Fibroblast of mammary gland (primary cell): Measurements from ENCODE around the gene GMPR.

Source experiments
- DNase-seq: peaks from one replicate; pipeline ENCODE4 v3.0.0-alpha.2; 2010; ENCODE audit warnings: low read depth
- H3K4me3 ChIP-seq: 2 replicates; pipeline ENCODE4 v1.5.1; 2011; ENCODE audit warnings: low read depth, mild to moderate bottlenecking, low read length, moderate library complexity; ENCODE audit not compliant: control insufficient read depth
- CTCF ChIP-seq: conservative IDR thresholded peaks from 2 replicates; pipeline ENCODE4 v1.5.1; 2011; ENCODE audit warnings: low read depth, low read length, inconsistent platforms; ENCODE audit not compliant: control insufficient read depth, insufficient read depth

The GMPR gene

GRCh38 chr6:16291739-16292138 lies 53.4 kb downstream of the GMPR start:
- no peak for DNase-seq
- no peak overlapping the region for H3K4me3 ChIP-seq
- TF ChIP-seq CTCF = no peak

- no peak for DNase-seq
- H3K4me3 ChIP-seq = no peak overlapping the region
- TF ChIP-seq CTCF = no peak
These were observed 54.0 kb downstream of the GMPR start for GRCh38 chr6:16292432-16292831.

- H3K4me3 ChIP-seq = no peak overlapping the region
- no peak for TF ChIP-seq CTCF
- no peak for DNase-seq
These were observed 54.6 kb downstream of the GMPR start for GRCh38 chr6:16292942-16293341.

- no peak for DNase-seq
- no peak overlapping the region for H3K4me3 ChIP-seq
- no peak for TF ChIP-seq CTCF
These were observed 56.0 kb downstream of the GMPR start for GRCh38 chr6:16294371-16294770.

GRCh38 chr6:16295060-16295459 lies 56.7 kb downstream of the GMPR start:
- TF ChIP-seq CTCF = no peak
- H3K4me3 ChIP-seq = no peak overlapping the region
- no peak for DNase-seq

GRCh38 chr6:16295471-16295870 lies 57.1 kb downstream of the GMPR start:
- no peak for DNase-seq
- TF ChIP-seq CTCF = no peak

GRCh38 chr6:16296061-16296670 lies 57.8 kb downstream of the GMPR start:
- DNase-seq = no peak
- no peak for TF ChIP-seq CTCF
- H3K4me3 ChIP-seq = no peak overlapping the region

More at GRCh38 chr6:16295471-16295870, 57.1 kb downstream of the GMPR start:
- H3K4me3 ChIP-seq = no peak overlapping the region
